Psoas muscle (tissue), 8 donors: ENCODE measurements around the gene LUC7L2. TPM values are rescaled to one million over a fixed set of nuclear protein-coding genes. Genes with fewer than 3 reads are reported as not detected.

ENCODE experiments used
- ATAC-seq, 4 donors: fragments of 200-7000 bp; cut with Tn5 transposase; one replicate each; pipeline ENCODE4 v1.9.1; 2020; ENCODE audit warnings: moderate library complexity in 3 of 4, mild to moderate bottlenecking in 2 of 4
- DNase-seq, 2 donors: peaks; one replicate each; pipeline ENCODE4 v3.0.0-alpha.2; 2020
- H3K27ac ChIP-seq: fragments of 200-600 bp; one replicate; pipeline ENCODE4 v1.8.0; 2022
- H3K27me3 ChIP-seq, 3 donors: fragments of 200-600 bp in 1 of 3; one replicate each; pipeline versions ENCODE4 v1.6.1 to v1.8.0; 2013 to 2022; ENCODE audit warnings: low read length in 2 of 3, mild to moderate bottlenecking in 2 of 3, moderate library complexity in 1 of 3; ENCODE audit not compliant: insufficient read depth in 3 of 3
- H3K36me3 ChIP-seq, 2 donors: fragments of 200-600 bp in 1 of 2; one replicate each; pipeline versions ENCODE4 v1.6.1 to v1.8.0; 2013 to 2022; ENCODE audit warnings: low read depth in 1 of 2, mild to moderate bottlenecking in 1 of 2, moderate library complexity in 1 of 2; ENCODE audit not compliant: insufficient read depth in 1 of 2
- H3K4me1 ChIP-seq: fragments of 200-600 bp; one replicate; pipeline ENCODE4 v1.8.0; 2022
- H3K4me3 ChIP-seq: fragments of 200-600 bp; one replicate; pipeline ENCODE4 v1.8.0; 2022; ENCODE audit warnings: mild to moderate bottlenecking
- H3K9me3 ChIP-seq: fragments of 200-600 bp; one replicate; pipeline ENCODE4 v1.8.0; 2022
- CTCF ChIP-seq: fragments of 200-600 bp; IDR thresholded peaks from one replicate; pipeline ENCODE4 v1.8.0; 2022; ENCODE audit warnings: antibody characterized with exemption
- WGBS, 3 donors: extraction: QIAGEN DNeasy Blood & Tissue Kit; methylation state at CpG; one replicate each; pipeline versions ENCODE4 v1.1.6 to v1.1.7; 2013; 5-methylcytosine and 5-hydroxymethylcytosine counted together
- intact Hi-C, 2 donors: fragments of 100-400 bp; cut with DNase I; formaldehyde crosslinking; loops; one replicate each; pipeline versions ENCODE4 v1.11.0 to v1.14.2; 2022
- polyA plus RNA-seq, 3 donors: library from polyadenylated mRNA; stranded (reverse); fragments of 200-250 nt; gene quantifications; one replicate each; pipeline ENCODE4 v1.2.3, GENCODE V29; 2013
- total RNA-seq, 4 donors: library from RNA; stranded (reverse); fragmentation: NEBNext Ultra II Directional in 2 of 4; extraction: Animal tissue kit (Norgen Biotek cat#: 25700) in 2 of 4; gene quantifications; one replicate each; pipeline versions ENCODE4 v1.2.1 to v1.2.4, GENCODE V29; 2021 to 2023
- donor health status: healthy with polysubstance abuse.
- donor health status: DM: no; HTN: no; CAD: no; lungs with moderate emphysema.
- donor health status: Bipolar disorder and iron deficiency.
- donor health status: healthy.
- donor health status: DM: yes; HTN: yes; CAD: no.
- donor health status: DM: no; HTN: no; CAD: no.
- donor health status: DM: no; HTN: no; CAD: no.
- donor health status: DM: yes; HTN: yes; CAD: no.

Gene LUC7L2
- total and polyA plus RNA-seq, 7 donors, result 41.6 to 82.3 (median 47.8) TPM

- no peaks in the 10 kb centered on the region for H3K9me3 ChIP-seq
- intact Hi-C loops, result no loop called here
- no peaks in the 10 kb centered on the region for H3K27me3 ChIP-seq
- TF ChIP-seq CTCF, result no peak
- no peak overlapping the region for H3K27ac ChIP-seq
- ATAC-seq (no peak), DNase-seq (no peak)
- H3K4me1 ChIP-seq, result peaks cover 64% of the 10 kb centered on the region
- H3K36me3 ChIP-seq, result peaks cover 4 to 28% of the 10 kb centered on the region in 2 donors
- WGBS, 3 donors, result 77 to 80% (median 80%) methylated on average over 2 of the region's 2 CpGs
- no peak overlapping the region for H3K4me3 ChIP-seq
Observed at GRCh38 chr7:139365336-139365735, 5.6 kb downstream of the LUC7L2 start.

GRCh38 chr7:139366400-139366799 lies 6.7 kb downstream of the LUC7L2 start:
- WGBS, 3 donors, result 93 to 96% (median 95%) methylated on average over 6 of the region's 6 CpGs
- TF ChIP-seq CTCF, result no peak

GRCh38 chr7:139367438-139368155 lies 7.9 kb downstream of the LUC7L2 start:
- no peak for TF ChIP-seq CTCF
- H3K36me3 ChIP-seq, result peaks cover 4 to 28% of the 10 kb centered on the region in 2 donors
- ATAC-seq, result peak in 3 of 4 donors; percentile 31 to 43 (median 34)
- H3K27me3 ChIP-seq, result no peaks in the 10 kb centered on the region
- H3K4me3 ChIP-seq, result no peak overlapping the region
- DNase-seq, result no peak
- WGBS, 3 donors, result 68 to 77% (median 73%) methylated on average over 6 of the region's 6 CpGs
- intact Hi-C loops, result no loop called here
- peak overlapping the region; percentile 0 for H3K27ac ChIP-seq
- peaks cover 71% of the 10 kb centered on the region for H3K4me1 ChIP-seq
- H3K9me3 ChIP-seq, result no peaks in the 10 kb centered on the region

More at GRCh38 chr7:139366400-139366799, 6.7 kb downstream of the LUC7L2 start:
- Histone ChIP-seq H3K27ac (no peak overlapping the region), H3K4me1 (peaks cover 71% of the 10 kb centered on the region), H3K4me3 (no peak overlapping the region), H3K9me3 (no peaks in the 10 kb centered on the region), H3K27me3 (no peaks in the 10 kb centered on the region), H3K36me3 (peaks cover 4 to 28% of the 10 kb centered on the region in 2 donors)
- intact Hi-C loops, result no loop called here
- ATAC-seq (no peak), DNase-seq (no peak)

- 72 to 85% (median 74%) methylated on average over 5 of the region's 5 CpGs for WGBS, 3 donors
Observed at GRCh38 chr7:139370301-139370942, 10.7 kb downstream of the LUC7L2 start.

More at GRCh38 chr7:139370301-139370942, 10.7 kb downstream of the LUC7L2 start:
- Histone ChIP-seq H3K27ac (no peak overlapping the region), H3K4me1 (peaks cover 86% of the 10 kb centered on the region), H3K27me3 (no peaks in the 10 kb centered on the region), H3K9me3 (no peaks in the 10 kb centered on the region), H3K4me3 (no peak overlapping the region), H3K36me3 (peaks cover 2 to 23% of the 10 kb centered on the region in 2 donors)
- no peak for TF ChIP-seq CTCF
- intact Hi-C loops, result loop anchor here in 1 of 2 donors (5.0 kb wide), 1 partner anchor 52 kb away; no protein-coding TSS in a partner anchor
- ATAC-seq (no peak), DNase-seq (no peak)
